ENCODE measurements around the gene SCD5.

DNA sequence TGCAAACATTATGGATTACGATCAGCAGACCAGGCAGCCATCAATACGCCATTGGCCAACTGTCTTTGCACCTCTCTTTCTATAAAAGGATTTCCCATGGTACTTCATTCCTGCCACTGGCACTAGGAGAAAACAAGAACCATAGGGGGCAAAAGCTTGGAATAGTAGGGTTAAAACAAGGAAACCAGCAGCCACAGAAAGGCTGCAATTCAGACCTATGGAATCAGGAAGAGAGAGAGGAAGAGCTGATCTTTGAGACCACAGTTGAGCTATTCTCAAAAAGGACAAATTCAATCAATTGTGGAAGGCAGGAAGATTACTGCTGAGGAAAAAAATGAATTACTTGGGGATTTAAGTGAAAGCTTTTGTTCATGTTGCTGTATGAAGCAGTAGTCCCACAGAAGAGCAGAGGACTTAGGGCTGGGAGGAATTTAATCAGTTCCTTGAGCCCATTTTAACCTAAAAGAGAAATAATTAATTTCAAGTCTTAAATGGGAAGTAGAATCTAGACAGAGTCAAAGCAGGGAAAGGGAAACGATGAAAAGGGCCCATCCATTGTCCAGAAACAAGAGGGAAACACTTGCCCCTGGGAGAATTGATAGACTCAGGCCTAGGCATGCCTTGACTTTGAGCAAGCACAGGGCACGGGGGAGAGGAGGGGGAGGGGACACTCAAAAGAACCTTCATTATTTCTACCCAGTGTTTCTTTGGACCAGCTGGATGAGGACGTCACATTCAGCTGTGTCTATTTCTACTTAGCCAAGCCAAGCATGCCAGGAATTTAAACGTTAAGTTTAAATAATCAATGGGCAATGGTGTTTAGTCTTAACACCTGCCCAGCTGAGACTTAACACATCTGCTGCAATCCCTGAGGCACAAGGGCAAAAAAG, 50.7 kb downstream of the SCD5 start:
- TF ChIP-seq MAFK (IDR thresholded peaks at IDR 0.05; ENCODE audit: low read depth, low read length) (no peak), CHD1 (IDR thresholded peaks at IDR 0.05; ENCODE audit: low read depth, low read length) (no peak), RAD21 (IDR thresholded peaks at IDR 0.05; ENCODE audit: low read length) (no peak), BHLHE40 (IDR thresholded peaks at IDR 0.05; ENCODE audit: low read depth, low read length) (no peak), POLR2A (IDR thresholded peaks at IDR 0.05; ENCODE audit: low read depth, low read length) (no peak), MXI1 (IDR thresholded peaks at IDR 0.05; ENCODE audit: borderline replicate concordance, low read depth, low read length) (no peak), RFX5 (IDR thresholded peaks at IDR 0.05; ENCODE audit: low read depth, low read length) (no peak), FOS (IDR thresholded peaks at IDR 0.05; ENCODE audit: low read depth, low read length) (no peak), MAZ (IDR thresholded peaks at IDR 0.05; ENCODE audit: borderline replicate concordance, low read depth, low read length) (no peak)
- TF ChIP-seq, protein P1, sequence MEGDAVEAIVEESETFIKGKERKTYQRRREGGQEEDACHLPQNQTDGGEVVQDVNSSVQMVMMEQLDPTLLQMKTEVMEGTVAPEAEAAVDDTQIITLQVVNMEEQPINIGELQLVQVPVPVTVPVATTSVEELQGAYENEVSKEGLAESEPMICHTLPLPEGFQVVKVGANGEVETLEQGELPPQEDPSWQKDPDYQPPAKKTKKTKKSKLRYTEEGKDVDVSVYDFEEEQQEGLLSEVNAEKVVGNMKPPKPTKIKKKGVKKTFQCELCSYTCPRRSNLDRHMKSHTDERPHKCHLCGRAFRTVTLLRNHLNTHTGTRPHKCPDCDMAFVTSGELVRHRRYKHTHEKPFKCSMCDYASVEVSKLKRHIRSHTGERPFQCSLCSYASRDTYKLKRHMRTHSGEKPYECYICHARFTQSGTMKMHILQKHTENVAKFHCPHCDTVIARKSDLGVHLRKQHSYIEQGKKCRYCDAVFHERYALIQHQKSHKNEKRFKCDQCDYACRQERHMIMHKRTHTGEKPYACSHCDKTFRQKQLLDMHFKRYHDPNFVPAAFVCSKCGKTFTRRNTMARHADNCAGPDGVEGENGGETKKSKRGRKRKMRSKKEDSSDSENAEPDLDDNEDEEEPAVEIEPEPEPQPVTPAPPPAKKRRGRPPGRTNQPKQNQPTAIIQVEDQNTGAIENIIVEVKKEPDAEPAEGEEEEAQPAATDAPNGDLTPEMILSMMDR (conservative IDR thresholded peaks at IDR 0.05; ENCODE audit: low read depth, low read length) = no peak
- TF ChIP-seq, protein P2, sequence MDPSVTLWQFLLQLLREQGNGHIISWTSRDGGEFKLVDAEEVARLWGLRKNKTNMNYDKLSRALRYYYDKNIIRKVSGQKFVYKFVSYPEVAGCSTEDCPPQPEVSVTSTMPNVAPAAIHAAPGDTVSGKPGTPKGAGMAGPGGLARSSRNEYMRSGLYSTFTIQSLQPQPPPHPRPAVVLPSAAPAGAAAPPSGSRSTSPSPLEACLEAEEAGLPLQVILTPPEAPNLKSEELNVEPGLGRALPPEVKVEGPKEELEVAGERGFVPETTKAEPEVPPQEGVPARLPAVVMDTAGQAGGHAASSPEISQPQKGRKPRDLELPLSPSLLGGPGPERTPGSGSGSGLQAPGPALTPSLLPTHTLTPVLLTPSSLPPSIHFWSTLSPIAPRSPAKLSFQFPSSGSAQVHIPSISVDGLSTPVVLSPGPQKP (IDR thresholded peaks at IDR 0.05; ENCODE audit: borderline replicate concordance, low read depth, low read length) = no peak
- TF ChIP-seq, protein P3, sequence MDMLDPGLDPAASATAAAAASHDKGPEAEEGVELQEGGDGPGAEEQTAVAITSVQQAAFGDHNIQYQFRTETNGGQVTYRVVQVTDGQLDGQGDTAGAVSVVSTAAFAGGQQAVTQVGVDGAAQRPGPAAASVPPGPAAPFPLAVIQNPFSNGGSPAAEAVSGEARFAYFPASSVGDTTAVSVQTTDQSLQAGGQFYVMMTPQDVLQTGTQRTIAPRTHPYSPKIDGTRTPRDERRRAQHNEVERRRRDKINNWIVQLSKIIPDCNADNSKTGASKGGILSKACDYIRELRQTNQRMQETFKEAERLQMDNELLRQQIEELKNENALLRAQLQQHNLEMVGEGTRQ (IDR thresholded peaks at IDR 0.05; ENCODE audit: low read depth, low read length) = no peak

Measured in IMR-90 (cell line).